GM19023 (cell line): ENCODE measurements around the gene CABLES1.
"Not testable (repeated sequence)": the region's sequence is repeated elsewhere in the genome, so short reads cannot be mapped to it uniquely, and the experiment has no call there.

ENCODE experiments used
- ATAC-seq: cut with Tn5 transposase; IDR thresholded peaks from one replicate; pipeline ENCODE4 v1.9.1; 2021; ENCODE audit warnings: mild to moderate bottlenecking, moderate library complexity; ENCODE audit not compliant: unreplicated experiment

The CABLES1 gene

GRCh38 chr18:23141104-23141999, 6.1 kb downstream of the CABLES1 start:
- no peak for ATAC-seq

DNA sequence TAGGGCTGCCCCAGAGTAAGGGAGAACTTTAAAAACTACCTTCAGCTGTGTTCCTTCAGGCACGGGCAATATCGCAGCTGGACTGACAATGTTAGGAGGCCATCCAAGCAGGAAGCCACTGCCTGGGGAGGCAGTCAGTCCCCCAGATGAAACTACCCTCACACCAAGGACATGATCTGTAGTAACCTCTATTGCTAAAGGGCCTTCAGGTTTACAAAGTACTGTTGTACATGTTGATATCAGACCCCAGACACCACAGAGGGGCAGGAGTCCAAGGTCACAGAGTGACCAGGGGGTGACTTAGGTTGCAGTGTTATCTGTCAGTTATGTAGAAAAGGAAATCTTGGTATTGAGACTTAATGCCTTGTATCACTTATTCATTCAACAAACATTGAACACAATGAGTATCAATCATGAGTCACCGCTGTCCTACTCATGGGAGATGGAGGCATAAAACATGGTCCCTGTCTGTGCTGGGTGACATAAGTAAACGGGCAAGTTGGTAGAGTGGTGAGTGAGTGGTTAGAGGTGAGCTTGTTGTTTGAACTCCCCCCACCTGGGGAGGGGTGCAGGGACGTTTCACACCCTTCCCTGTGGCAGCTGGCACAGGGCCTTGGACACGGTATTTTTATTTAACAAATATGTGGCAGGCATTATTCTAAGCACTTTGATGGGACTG, 7.1 kb downstream of the CABLES1 start:
- ATAC-seq, result no peak

GRCh38 chr18:23143016-23143814, 7.9 kb downstream of the CABLES1 start:
- no peak for ATAC-seq

GRCh38 chr18:23143815-23144261, 8.6 kb downstream of the CABLES1 start:
- ATAC-seq, result no peak

GRCh38 chr18:23144640-23145039, 9.4 kb downstream of the CABLES1 start:
- no peak for ATAC-seq

DNA sequence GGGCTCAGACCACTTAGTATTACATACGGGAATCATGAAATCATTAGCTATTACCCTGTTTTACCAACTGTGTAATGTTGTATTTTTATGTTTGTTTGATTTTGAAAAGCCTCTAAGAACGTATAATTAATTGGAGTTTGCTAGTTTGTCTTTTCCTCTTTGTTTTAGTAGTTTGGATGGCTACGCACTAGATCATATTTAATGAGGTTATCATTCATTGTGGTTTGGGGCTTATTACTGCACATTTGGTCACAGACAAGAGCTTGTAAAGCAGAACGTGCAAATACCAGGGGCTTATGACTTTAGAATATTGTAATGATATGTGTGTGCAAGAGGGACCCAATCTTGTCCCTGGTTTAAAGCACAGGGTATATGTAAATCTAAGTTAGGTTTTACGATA, 10.3 kb downstream of the CABLES1 start:
- ATAC-seq, result no peak

GRCh38 chr18:23146861-23147469, 11.7 kb downstream of the CABLES1 start:
- no peak for ATAC-seq

DNA sequence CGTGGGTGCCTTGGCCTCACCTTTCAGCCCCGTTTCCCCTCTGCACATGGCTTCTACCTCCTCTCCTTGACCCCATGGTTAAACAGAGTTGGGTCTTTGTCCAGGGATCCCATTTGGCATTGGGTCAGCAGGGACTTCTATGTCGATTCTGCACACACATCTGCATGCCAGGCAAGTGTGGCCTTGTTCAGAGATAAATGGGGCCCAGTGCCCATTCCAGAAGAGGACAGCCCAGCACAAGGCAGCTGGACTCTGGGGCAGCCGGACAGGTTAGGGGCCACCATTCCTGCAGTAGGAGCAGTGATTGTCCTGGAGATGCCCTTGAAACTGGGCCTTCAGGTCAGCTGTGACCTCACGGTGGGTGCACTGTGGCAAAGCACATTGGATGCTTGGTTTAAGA, 13.1 kb downstream of the CABLES1 start:
- ATAC-seq, result no peak

GRCh38 chr18:23149570-23149969, 14.3 kb downstream of the CABLES1 start:
- no peak for ATAC-seq

GRCh38 chr18:23151414-23152099, 16.3 kb downstream of the CABLES1 start:
- no peak for ATAC-seq

DNA sequence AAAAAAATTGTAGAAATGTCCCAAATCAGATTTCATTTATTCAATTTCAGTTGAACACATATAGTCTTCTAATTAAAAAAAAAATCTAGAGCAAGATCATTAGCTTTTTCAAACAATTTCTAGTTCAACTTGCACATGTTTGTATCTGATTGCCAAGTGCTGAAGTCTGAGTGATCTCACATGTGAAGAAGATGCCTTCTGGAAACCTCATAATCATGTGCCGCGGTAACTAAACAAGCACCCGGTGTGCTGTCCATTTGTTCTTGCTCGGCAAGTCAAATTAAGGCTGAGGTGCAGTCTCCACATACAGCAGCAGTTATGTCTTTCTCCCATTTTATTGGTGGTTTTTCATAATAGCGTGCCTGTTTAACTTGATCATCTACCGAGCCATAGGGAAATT, 18.7 kb downstream of the CABLES1 start:
- no peak for ATAC-seq

- no peak for ATAC-seq
Measured at GRCh38 chr18:23154823-23155500, 19.7 kb downstream of the CABLES1 start.

GRCh38 chr18:23155537-23155936, 20.3 kb downstream of the CABLES1 start:
- no peak for ATAC-seq

- no peak for ATAC-seq
Measured at GRCh38 chr18:23156134-23156533, 20.8 kb downstream of the CABLES1 start.

DNA sequence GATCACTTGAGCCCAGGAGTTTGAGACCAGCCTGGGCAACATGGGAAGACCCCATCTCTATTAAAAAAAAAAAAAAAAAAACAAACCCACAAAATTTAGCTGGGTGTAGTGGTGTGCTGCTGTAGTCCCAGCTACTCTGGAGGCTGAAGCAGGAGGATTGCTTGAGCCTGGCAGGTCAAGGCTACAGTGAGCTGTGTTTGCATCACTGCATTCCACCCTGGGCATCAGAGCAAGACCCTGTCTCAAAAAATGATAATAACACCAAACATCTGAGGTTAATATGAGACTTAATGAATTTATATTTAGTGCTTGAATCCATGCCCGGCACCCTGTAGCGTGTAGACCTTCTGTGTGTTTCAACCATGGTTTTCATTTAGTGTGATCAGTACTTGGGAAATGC, 22.8 kb downstream of the CABLES1 start:
- no peak for ATAC-seq

GRCh38 chr18:23158884-23159283, 23.6 kb downstream of the CABLES1 start:
- ATAC-seq, result not testable (repeated sequence)

DNA sequence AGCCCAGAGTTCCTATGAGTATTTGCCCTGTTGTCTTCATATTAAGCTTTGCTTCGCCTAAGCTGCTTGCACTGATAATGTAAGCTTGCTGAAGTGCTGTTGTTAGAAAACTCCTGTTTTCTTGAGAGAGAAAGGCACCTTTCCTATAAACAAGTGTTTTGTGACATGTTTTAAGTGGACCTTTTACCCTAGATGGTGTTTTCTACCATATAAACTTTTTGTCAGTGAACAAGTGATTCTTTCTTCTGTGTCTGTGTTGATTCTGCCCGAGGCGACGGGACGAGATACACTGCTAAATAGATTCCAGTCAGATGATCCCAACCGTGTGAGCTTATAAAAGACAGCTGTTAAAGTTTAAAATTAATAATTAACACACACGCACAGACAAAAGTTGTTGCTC, 24.1 kb downstream of the CABLES1 start:
- ATAC-seq, result no peak

GRCh38 chr18:23162473-23162872, 27.2 kb downstream of the CABLES1 start:
- ATAC-seq, result no peak

GRCh38 chr18:23163786-23164533, 28.7 kb downstream of the CABLES1 start:
- no peak for ATAC-seq
